ENCODE measurements around the gene ZNF143.

ZNF143 gene

GRCh38 chr11:9528573-9529333 lies 67.9 kb downstream of the ZNF143 start:
- H3K4me3 ChIP-seq (replicated peaks; ENCODE audit: low read depth, low read length) = no peak overlapping the region
- no peak for DNase-seq (ENCODE audit: low read depth)
- TF ChIP-seq CTCF (IDR thresholded peaks at IDR 0.05; ENCODE audit: low read length, missing control alignments) = no peak

- TF ChIP-seq CTCF (IDR thresholded peaks at IDR 0.05; ENCODE audit: low read length, missing control alignments) = no peak
- peak; percentile 33 for DNase-seq (ENCODE audit: low read depth)
- H3K4me3 ChIP-seq (replicated peaks; ENCODE audit: low read depth, low read length) = no peak overlapping the region
Observed at GRCh38 chr11:9529334-9529650, 68.5 kb downstream of the ZNF143 start.

GRCh38 chr11:9530020-9530621 lies 69.3 kb downstream of the ZNF143 start:
- no peak overlapping the region for H3K4me3 ChIP-seq (replicated peaks; ENCODE audit: low read depth, low read length)
- TF ChIP-seq CTCF (IDR thresholded peaks at IDR 0.05; ENCODE audit: low read length, missing control alignments) = no peak
- DNase-seq (ENCODE audit: low read depth) = peak; percentile 60

- no peak overlapping the region for H3K4me3 ChIP-seq (replicated peaks; ENCODE audit: low read depth, low read length)
- DNase-seq (ENCODE audit: low read depth) = no peak
- no peak for TF ChIP-seq CTCF (IDR thresholded peaks at IDR 0.05; ENCODE audit: low read length, missing control alignments)
Observed at GRCh38 chr11:9530901-9531625, 70.3 kb downstream of the ZNF143 start.

GRCh38 chr11:9533058-9533457 lies 72.2 kb downstream of the ZNF143 start:
- no peak overlapping the region for H3K4me3 ChIP-seq (replicated peaks; ENCODE audit: low read depth, low read length)
- no peak for TF ChIP-seq CTCF (IDR thresholded peaks at IDR 0.05; ENCODE audit: low read length, missing control alignments)
- no peak for DNase-seq (ENCODE audit: low read depth)

GRCh38 chr11:9533736-9534473 lies 73.1 kb downstream of the ZNF143 start:
- TF ChIP-seq CTCF (IDR thresholded peaks at IDR 0.05; ENCODE audit: low read length, missing control alignments) = no peak
- H3K4me3 ChIP-seq (replicated peaks; ENCODE audit: low read depth, low read length) = no peak overlapping the region
- DNase-seq (ENCODE audit: low read depth) = no peak

All from fibroblast of pulmonary artery (primary cell).